H1 (cell line): Measurements from ENCODE around the gene KCNJ3.

Experiments used
- ASH2L ChIP-seq: fragments of 200-600, 300-600 bp; sonication (generic); IDR thresholded peaks from one replicate; pipeline ENCODE4 v1.7.1; 2017; ENCODE audit warnings: low read length
- ATF3 ChIP-seq: IDR thresholded peaks from 2 replicates; pipeline ENCODE4 v1.6.1; 2011; ENCODE audit warnings: low read depth, mild to moderate bottlenecking, low read length; ENCODE audit not compliant: insufficient read depth
- BCL11A ChIP-seq, 2 experiments: IDR thresholded peaks; one replicate each; pipeline ENCODE4 v1.6.1; 2011; ENCODE audit warnings: low read depth in 2 of 2, low read length in 2 of 2, mild to moderate bottlenecking in 2 of 2
- CEBPB ChIP-seq: IDR thresholded peaks from 2 replicates; pipeline ENCODE4 v1.6.1; 2012; ENCODE audit warnings: low read depth, low read length
- HDAC6 ChIP-seq: IDR thresholded peaks from one replicate; pipeline ENCODE4 v1.7.1; 2012; ENCODE audit warnings: low read depth, mild to moderate bottlenecking, inconsistent platforms, low read length, moderate library complexity
- KDM1A ChIP-seq: fragments of 200-600, 300-600 bp; sonication (generic); IDR thresholded peaks from 2 replicates; pipeline ENCODE4 v1.7.1; 2016; ENCODE audit warnings: mild to moderate bottlenecking, low read length, borderline replicate concordance
- MAX ChIP-seq: IDR thresholded peaks from 2 replicates; pipeline ENCODE4 v1.6.1; 2012; ENCODE audit warnings: inconsistent platforms
- POLR2AphosphoS5 ChIP-seq: IDR thresholded peaks from 2 replicates; pipeline ENCODE4 v1.6.1; 2011; ENCODE audit warnings: low read depth, low read length
- RNF2 ChIP-seq: fragments of 200-900, 300-1000 bp; sonication (generic); IDR thresholded peaks from 2 replicates; pipeline ENCODE4 v1.7.1; 2016; ENCODE audit warnings: borderline replicate concordance, low read depth, mild to moderate bottlenecking, antibody characterized with exemption, low read length; ENCODE audit not compliant: poor library complexity, severe bottlenecking; ENCODE audit errors: missing control alignments
- SP4 ChIP-seq: IDR thresholded peaks from 2 replicates; pipeline ENCODE4 v1.6.1; 2012; ENCODE audit warnings: low read length, inconsistent platforms
- TF ChIP-seq, protein P1 (sequence below): IDR thresholded peaks from 2 replicates; pipeline ENCODE4 v1.6.1; 2011; ENCODE audit warnings: low read length, improper control_type of control experiment
- TF ChIP-seq, protein P2 (sequence below), 3 experiments: IDR thresholded peaks; 1 replicate in 2 of 3; 2 replicates in 1 of 3; pipeline versions ENCODE4 v1.5.1 to v1.6.1; 2011; ENCODE audit warnings: low read length in 3 of 3, mild to moderate bottlenecking in 3 of 3, inconsistent platforms in 2 of 3, low read depth in 1 of 3, moderate library complexity in 1 of 3; ENCODE audit not compliant: insufficient read depth in 1 of 3; ENCODE audit errors: control extremely low read depth in 1 of 3

DNA sequence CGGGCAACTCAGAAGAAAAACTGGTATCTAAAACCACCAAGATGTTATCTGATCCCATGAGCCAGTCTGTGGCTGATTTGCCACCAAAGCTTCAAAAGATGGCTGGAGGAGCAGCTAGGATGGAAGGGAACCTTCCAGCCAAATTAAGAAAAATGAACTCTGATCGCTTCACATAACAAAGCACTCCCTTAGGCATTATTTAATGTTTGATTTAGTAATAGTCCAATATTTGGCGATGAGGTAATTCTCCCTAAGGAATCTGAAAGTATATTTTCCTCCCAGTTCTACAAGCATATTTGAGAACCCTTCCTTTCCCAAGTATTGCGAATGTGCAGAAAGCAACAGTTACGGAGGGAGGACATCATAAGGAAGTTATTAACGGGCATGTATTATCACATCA lies 156.6 kb downstream of the KCNJ3 start:
- TF ChIP-seq ASH2L (no peak), HDAC6 (no peak), SP4 (no peak), ATF3 (no peak), CEBPB (no peak), RNF2 (no peak), BCL11A (IDR thresholded peaks at IDR 0.05; ENCODE audit: low read depth in 2 of 2, low read length in 2 of 2) (no peak), KDM1A (no peak), POLR2AphosphoS5 (no peak), MAX (no peak)
- TF ChIP-seq, protein P1, sequence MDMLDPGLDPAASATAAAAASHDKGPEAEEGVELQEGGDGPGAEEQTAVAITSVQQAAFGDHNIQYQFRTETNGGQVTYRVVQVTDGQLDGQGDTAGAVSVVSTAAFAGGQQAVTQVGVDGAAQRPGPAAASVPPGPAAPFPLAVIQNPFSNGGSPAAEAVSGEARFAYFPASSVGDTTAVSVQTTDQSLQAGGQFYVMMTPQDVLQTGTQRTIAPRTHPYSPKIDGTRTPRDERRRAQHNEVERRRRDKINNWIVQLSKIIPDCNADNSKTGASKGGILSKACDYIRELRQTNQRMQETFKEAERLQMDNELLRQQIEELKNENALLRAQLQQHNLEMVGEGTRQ, result no peak
- TF ChIP-seq, protein P2, sequence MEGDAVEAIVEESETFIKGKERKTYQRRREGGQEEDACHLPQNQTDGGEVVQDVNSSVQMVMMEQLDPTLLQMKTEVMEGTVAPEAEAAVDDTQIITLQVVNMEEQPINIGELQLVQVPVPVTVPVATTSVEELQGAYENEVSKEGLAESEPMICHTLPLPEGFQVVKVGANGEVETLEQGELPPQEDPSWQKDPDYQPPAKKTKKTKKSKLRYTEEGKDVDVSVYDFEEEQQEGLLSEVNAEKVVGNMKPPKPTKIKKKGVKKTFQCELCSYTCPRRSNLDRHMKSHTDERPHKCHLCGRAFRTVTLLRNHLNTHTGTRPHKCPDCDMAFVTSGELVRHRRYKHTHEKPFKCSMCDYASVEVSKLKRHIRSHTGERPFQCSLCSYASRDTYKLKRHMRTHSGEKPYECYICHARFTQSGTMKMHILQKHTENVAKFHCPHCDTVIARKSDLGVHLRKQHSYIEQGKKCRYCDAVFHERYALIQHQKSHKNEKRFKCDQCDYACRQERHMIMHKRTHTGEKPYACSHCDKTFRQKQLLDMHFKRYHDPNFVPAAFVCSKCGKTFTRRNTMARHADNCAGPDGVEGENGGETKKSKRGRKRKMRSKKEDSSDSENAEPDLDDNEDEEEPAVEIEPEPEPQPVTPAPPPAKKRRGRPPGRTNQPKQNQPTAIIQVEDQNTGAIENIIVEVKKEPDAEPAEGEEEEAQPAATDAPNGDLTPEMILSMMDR (IDR thresholded peaks at IDR 0.05; ENCODE audit: control extremely low read depth in 1 of 3, insufficient read depth in 1 of 3, low read depth in 1 of 3, low read length in 3 of 3), result no peak
